ENCODE results near the gene EML3. TPM values are rescaled to one million over a fixed set of nuclear protein-coding genes. Genes with fewer than 3 reads are reported as not detected.

The EML3 gene
- total and polyA plus RNA-seq, 2 of the 13 experiments (the other 11 are each of a cell fraction or from before 2014, with no cell fraction given) = 10.6 to 12.3 TPM

GRCh38 chr11:62612366-62613290 lies at the start of gene EML3, which contains the start of gene ROM1 (continued):
- TF ChIP-seq ZNF562 (CRISPR knock-in tag; IDR thresholded peaks at IDR 0.05; ENCODE audit: borderline replicate concordance) = no peak
- TF ChIP-seq AKNA (CRISPR knock-in tag; IDR thresholded peaks at IDR 0.05; ENCODE audit: borderline replicate concordance) = no peak
- no peak for TF ChIP-seq ZNF354B (CRISPR knock-in tag; IDR thresholded peaks at IDR 0.05)
- TF ChIP-seq ELK4 (CRISPR knock-in tag; IDR thresholded peaks at IDR 0.05; ENCODE audit: borderline replicate concordance) = no peak
- 0 out of 2 replicates have a peak, but pooled peaks have one; percentile 50 for TF ChIP-seq ZNF749 (CRISPR knock-in tag; IDR thresholded peaks at IDR 0.05; ENCODE audit: borderline replicate concordance)
- TF ChIP-seq, protein P1, sequence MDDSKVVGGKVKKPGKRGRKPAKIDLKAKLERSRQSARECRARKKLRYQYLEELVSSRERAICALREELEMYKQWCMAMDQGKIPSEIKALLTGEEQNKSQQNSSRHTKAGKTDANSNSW (CRISPR knock-in tag; IDR thresholded peaks at IDR 0.05; ENCODE audit: borderline replicate concordance) = no peak
- no peak for TF ChIP-seq ZFP90 (CRISPR knock-in tag; IDR thresholded peaks at IDR 0.05; ENCODE audit: borderline replicate concordance)
- no peak for TF ChIP-seq PAX8 (CRISPR knock-in tag; IDR thresholded peaks at IDR 0.05; ENCODE audit: borderline replicate concordance)
- TF ChIP-seq NFKB2 (CRISPR knock-in tag; IDR thresholded peaks at IDR 0.05; ENCODE audit: borderline replicate concordance) = no peak
- 0 out of 2 replicates have a peak, but pooled peaks have one; percentile 11 for TF ChIP-seq ZNF768 (CRISPR knock-in tag; IDR thresholded peaks at IDR 0.05)
- TF ChIP-seq ATF7 (IDR thresholded peaks at IDR 0.05) = no peak
- no peak for TF ChIP-seq ATF7 (CRISPR knock-in tag; IDR thresholded peaks at IDR 0.05)
- TF ChIP-seq SMAD3 (CRISPR knock-in tag; IDR thresholded peaks at IDR 0.05) = no peak
- TF ChIP-seq E2F2 (CRISPR knock-in tag; IDR thresholded peaks at IDR 0.05; ENCODE audit: borderline replicate concordance) = no peak
- no peak for TF ChIP-seq GATAD2A (CRISPR knock-in tag; IDR thresholded peaks at IDR 0.05)
- TF ChIP-seq ZNF234 (CRISPR knock-in tag; conservative IDR thresholded peaks at IDR 0.05) = no peak
- TF ChIP-seq KLF6 (CRISPR knock-in tag; IDR thresholded peaks at IDR 0.05) = 0 out of 2 replicates have a peak, but pooled peaks have one; percentile 17
- TF ChIP-seq, protein P2, sequence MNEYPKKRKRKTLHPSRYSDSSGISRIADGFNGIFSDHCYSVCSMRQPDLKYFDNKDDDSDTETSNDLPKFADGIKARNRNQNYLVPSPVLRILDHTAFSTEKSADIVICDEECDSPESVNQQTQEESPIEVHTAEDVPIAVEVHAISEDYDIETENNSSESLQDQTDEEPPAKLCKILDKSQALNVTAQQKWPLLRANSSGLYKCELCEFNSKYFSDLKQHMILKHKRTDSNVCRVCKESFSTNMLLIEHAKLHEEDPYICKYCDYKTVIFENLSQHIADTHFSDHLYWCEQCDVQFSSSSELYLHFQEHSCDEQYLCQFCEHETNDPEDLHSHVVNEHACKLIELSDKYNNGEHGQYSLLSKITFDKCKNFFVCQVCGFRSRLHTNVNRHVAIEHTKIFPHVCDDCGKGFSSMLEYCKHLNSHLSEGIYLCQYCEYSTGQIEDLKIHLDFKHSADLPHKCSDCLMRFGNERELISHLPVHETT (CRISPR knock-in tag; conservative IDR thresholded peaks at IDR 0.05) = peak; percentile 82; the same call in 1 of the 2 replicates
- no peak for TF ChIP-seq ZBTB20 (CRISPR knock-in tag; IDR thresholded peaks at IDR 0.05; ENCODE audit: borderline replicate concordance, low read depth)
- TF ChIP-seq PTBP1 (IDR thresholded peaks at IDR 0.05; ENCODE audit: low read depth, low read length, poor library complexity, severe bottlenecking) = no peak

Measured in HepG2 (cell line).